SJCRH30 (cell line): ENCODE data around the gene HARBI1. TPM values are rescaled to one million over a fixed set of nuclear protein-coding genes. Genes with fewer than 3 reads are reported as not detected.
"Not testable (repeated sequence)": the region's sequence is repeated elsewhere in the genome, so short reads cannot be mapped to it uniquely, and the experiment has no call there.

Experiments
- DNase-seq, 2 experiments: peaks; one replicate each; pipeline ENCODE4 v3.0.0-alpha.2; 2015 to 2020
- H3K27ac ChIP-seq: fragments of 250-450 bp; sonication (Bioruptor Pico); 2 replicates; pipeline ENCODE4 v1.5.1; 2020; ENCODE audit warnings: mild to moderate bottlenecking, moderate library complexity
- H3K27me3 ChIP-seq: fragments of 250-450 bp; sonication (Bioruptor Pico); 2 replicates; pipeline ENCODE4 v1.5.1; 2020; ENCODE audit warnings: mild to moderate bottlenecking, moderate library complexity
- H3K36me3 ChIP-seq: fragments of 250-450 bp; sonication (Bioruptor Pico); 2 replicates; pipeline ENCODE4 v1.5.1; 2020; ENCODE audit warnings: mild to moderate bottlenecking, moderate library complexity
- H3K4me1 ChIP-seq: fragments of 250-450 bp; sonication (Bioruptor Pico); 2 replicates; pipeline ENCODE4 v1.5.1; 2020; ENCODE audit warnings: mild to moderate bottlenecking, moderate library complexity
- H3K4me3 ChIP-seq: fragments of 250-450 bp; sonication (Bioruptor Pico); 2 replicates; pipeline ENCODE4 v1.5.1; 2020; ENCODE audit warnings: mild to moderate bottlenecking, moderate library complexity
- H3K9me3 ChIP-seq: fragments of 250-450 bp; sonication (Bioruptor Pico); replicated peaks from 2 replicates; pipeline ENCODE4 v1.5.1; 2020; ENCODE audit warnings: mild to moderate bottlenecking, moderate library complexity
- total RNA-seq: library from RNA; depleted of rRNA; stranded (reverse); fragments of >200 nt; shearing (Covaris generic); gene quantifications from 2 replicates; pipeline ENCODE4 v1.2.3, GENCODE V29; 2014

HARBI1 gene
- total RNA-seq, 1 experiment from 2014 or later = 9.3 TPM

GRCh38 chr11:46594785-46595184 lies 22.2 kb downstream of the HARBI1 start:
- Histone ChIP-seq H3K27ac (peak overlapping the region; percentile 57), H3K36me3 (no peaks in the 10 kb centered on the region), H3K27me3 (no peaks in the 10 kb centered on the region), H3K4me1 (peaks cover 8% of the 10 kb centered on the region; the same call in 1 of the 2 replicates), H3K4me3 (peak overlapping the region; percentile 81), H3K9me3 (no peaks in the 10 kb centered on the region)
- DNase-seq = no peak

- peak overlapping the region; percentile 57 for H3K27ac ChIP-seq
- peaks cover 8% of the 10 kb centered on the region; the same call in 1 of the 2 replicates for H3K4me1 ChIP-seq
- H3K4me3 ChIP-seq = peak overlapping the region; percentile 81
- H3K36me3 ChIP-seq = no peaks in the 10 kb centered on the region
- H3K27me3 ChIP-seq = no peaks in the 10 kb centered on the region
- no peak for DNase-seq
- H3K9me3 ChIP-seq = no peaks in the 10 kb centered on the region
Measured at GRCh38 chr11:46594374-46594700, 22.7 kb downstream of the HARBI1 start.

- Histone ChIP-seq H3K4me3 (peak within 1 kb of the TSS; percentile 81), H3K27ac (peak within 1 kb of the TSS; percentile 57), H3K9me3 (no peaks in the 10 kb centered on the region), H3K4me1 (peaks cover 8% of the 10 kb centered on the region; the same call in 1 of the 2 replicates), H3K36me3 (no peaks in the 10 kb centered on the region), H3K27me3 (no peaks in the 10 kb centered on the region)
- DNase-seq = peak; percentile 90 to 96
Measured at GRCh38 chr11:46593550-46594373, 23.3 kb downstream of the HARBI1 start, which contains the start of gene AMBRA1. AMBRA1 (minus strand) TSS chr11:46594023; CDS start chr11:46548380, 45,643 bp downstream.

GRCh38 chr11:46590740-46591605 lies 26.1 kb downstream of the HARBI1 start:
- DNase-seq = no peak
- peaks cover 8% of the 10 kb centered on the region; the same call in 1 of the 2 replicates for H3K4me1 ChIP-seq
- H3K9me3 ChIP-seq = no peaks in the 10 kb centered on the region
- no peaks in the 10 kb centered on the region; the same call in 1 of the 2 replicates for H3K36me3 ChIP-seq
- H3K27me3 ChIP-seq = no peaks in the 10 kb centered on the region
- no peak overlapping the region for H3K27ac ChIP-seq
- no peak overlapping the region for H3K4me3 ChIP-seq

- H3K9me3 ChIP-seq = no peaks in the 10 kb centered on the region
- H3K27me3 ChIP-seq = no peaks in the 10 kb centered on the region
- no peak for DNase-seq
- H3K4me1 ChIP-seq = peaks cover 5% of the 10 kb centered on the region; the same call in 1 of the 2 replicates
- H3K4me3 ChIP-seq = no peak overlapping the region
- peaks cover 5% of the 10 kb centered on the region for H3K36me3 ChIP-seq
- no peak overlapping the region for H3K27ac ChIP-seq
Measured at GRCh38 chr11:46588915-46589314, 28.1 kb downstream of the HARBI1 start.

GRCh38 chr11:46588131-46588530 lies 28.9 kb downstream of the HARBI1 start:
- H3K4me3 ChIP-seq = no peak overlapping the region
- H3K27me3 ChIP-seq = no peaks in the 10 kb centered on the region
- no peaks in the 10 kb centered on the region for H3K9me3 ChIP-seq
- peaks cover 5% of the 10 kb centered on the region; the same call in 1 of the 2 replicates for H3K4me1 ChIP-seq
- DNase-seq = no peak
- H3K27ac ChIP-seq = no peak overlapping the region
- H3K36me3 ChIP-seq = peaks cover 5% of the 10 kb centered on the region

- DNase-seq, H3K4me1 ChIP-seq, H3K27me3 ChIP-seq, H3K36me3 ChIP-seq, H3K27ac ChIP-seq, H3K4me3 ChIP-seq, H3K9me3 ChIP-seq: not testable (repeated sequence)
Measured at GRCh38 chr11:46583513-46583912, 33.5 kb downstream of the HARBI1 start.

GRCh38 chr11:46582588-46582987 lies 34.4 kb downstream of the HARBI1 start:
- Histone ChIP-seq H3K27me3 (no peaks in the 10 kb centered on the region), H3K27ac (no peak overlapping the region), H3K9me3 (no peaks in the 10 kb centered on the region; the same call in 1 of the 2 replicates), H3K36me3 (peaks cover 5% of the 10 kb centered on the region), H3K4me1 (no peaks in the 10 kb centered on the region), H3K4me3 (no peak overlapping the region)
- DNase-seq = no peak

- Histone ChIP-seq H3K36me3 (peaks cover 8% of the 10 kb centered on the region; the same call in 1 of the 2 replicates), H3K4me3 (no peak overlapping the region), H3K4me1 (no peaks in the 10 kb centered on the region), H3K27ac (no peak overlapping the region), H3K27me3 (no peaks in the 10 kb centered on the region), H3K9me3 (no peaks in the 10 kb centered on the region; the same call in 1 of the 2 replicates)
- DNase-seq = no peak
Measured at GRCh38 chr11:46577058-46577457, 40.0 kb downstream of the HARBI1 start.

GRCh38 chr11:46574656-46575055 lies 42.4 kb downstream of the HARBI1 start:
- Histone ChIP-seq H3K27ac (no peak overlapping the region), H3K9me3 (no peaks in the 10 kb centered on the region; the same call in 1 of the 2 replicates), H3K36me3 (peaks cover 8% of the 10 kb centered on the region; the same call in 1 of the 2 replicates), H3K27me3 (no peaks in the 10 kb centered on the region), H3K4me1 (no peaks in the 10 kb centered on the region), H3K4me3 (no peak overlapping the region)
- no peak for DNase-seq

- DNase-seq = no peak
- Histone ChIP-seq H3K4me1 (no peaks in the 10 kb centered on the region), H3K9me3 (no peaks in the 10 kb centered on the region; the same call in 1 of the 2 replicates), H3K36me3 (peaks cover 6% of the 10 kb centered on the region; the same call in 1 of the 2 replicates), H3K27ac (no peak overlapping the region), H3K27me3 (no peaks in the 10 kb centered on the region), H3K4me3 (no peak overlapping the region)
Measured at GRCh38 chr11:46570790-46571398, 46.1 kb downstream of the HARBI1 start.

- Histone ChIP-seq H3K9me3 (no peaks in the 10 kb centered on the region), H3K27me3 (no peaks in the 10 kb centered on the region), H3K27ac (no peak overlapping the region), H3K4me3 (no peak overlapping the region), H3K36me3 (0 out of 2 replicates have a peak, but pooled peaks cover 2% of the 10 kb centered on the region), H3K4me1 (no peaks in the 10 kb centered on the region)
- no peak for DNase-seq
Measured at GRCh38 chr11:46565232-46565840, 51.7 kb downstream of the HARBI1 start.

GRCh38 chr11:46564459-46564858 lies 52.6 kb downstream of the HARBI1 start:
- no peak overlapping the region for H3K4me3 ChIP-seq
- no peaks in the 10 kb centered on the region for H3K9me3 ChIP-seq
- DNase-seq = no peak
- 0 out of 2 replicates have a peak, but pooled peaks cover 2% of the 10 kb centered on the region for H3K36me3 ChIP-seq
- no peaks in the 10 kb centered on the region for H3K27me3 ChIP-seq
- no peaks in the 10 kb centered on the region for H3K4me1 ChIP-seq
- H3K27ac ChIP-seq = no peak overlapping the region

- H3K4me3 ChIP-seq = no peak overlapping the region
- no peaks in the 10 kb centered on the region for H3K9me3 ChIP-seq
- H3K4me1 ChIP-seq = no peaks in the 10 kb centered on the region
- DNase-seq = no peak
- no peaks in the 10 kb centered on the region for H3K27me3 ChIP-seq
- H3K27ac ChIP-seq = no peak overlapping the region
- H3K36me3 ChIP-seq = 0 out of 2 replicates have a peak, but pooled peaks cover 2% of the 10 kb centered on the region
Measured at GRCh38 chr11:46562527-46562926, 54.5 kb downstream of the HARBI1 start.
